Activated CD4-positive, alpha-beta T cell treated with anti-CD3 and anti-CD28 coated beads, Interleukin-2, amount 50 U/mL, for 16 hours (primary cell): ENCODE measurements around the gene FGL2.
"Not testable (repeated sequence)": the region's sequence is repeated elsewhere in the genome, so short reads cannot be mapped to it uniquely, and the experiment has no call there.

Experiments
- DNase-seq: peaks from one replicate; pipeline ENCODE4 v3.0.0-alpha.2; 2020

The FGL2 gene, protein sequence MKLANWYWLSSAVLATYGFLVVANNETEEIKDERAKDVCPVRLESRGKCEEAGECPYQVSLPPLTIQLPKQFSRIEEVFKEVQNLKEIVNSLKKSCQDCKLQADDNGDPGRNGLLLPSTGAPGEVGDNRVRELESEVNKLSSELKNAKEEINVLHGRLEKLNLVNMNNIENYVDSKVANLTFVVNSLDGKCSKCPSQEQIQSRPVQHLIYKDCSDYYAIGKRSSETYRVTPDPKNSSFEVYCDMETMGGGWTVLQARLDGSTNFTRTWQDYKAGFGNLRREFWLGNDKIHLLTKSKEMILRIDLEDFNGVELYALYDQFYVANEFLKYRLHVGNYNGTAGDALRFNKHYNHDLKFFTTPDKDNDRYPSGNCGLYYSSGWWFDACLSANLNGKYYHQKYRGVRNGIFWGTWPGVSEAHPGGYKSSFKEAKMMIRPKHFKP

DNA sequence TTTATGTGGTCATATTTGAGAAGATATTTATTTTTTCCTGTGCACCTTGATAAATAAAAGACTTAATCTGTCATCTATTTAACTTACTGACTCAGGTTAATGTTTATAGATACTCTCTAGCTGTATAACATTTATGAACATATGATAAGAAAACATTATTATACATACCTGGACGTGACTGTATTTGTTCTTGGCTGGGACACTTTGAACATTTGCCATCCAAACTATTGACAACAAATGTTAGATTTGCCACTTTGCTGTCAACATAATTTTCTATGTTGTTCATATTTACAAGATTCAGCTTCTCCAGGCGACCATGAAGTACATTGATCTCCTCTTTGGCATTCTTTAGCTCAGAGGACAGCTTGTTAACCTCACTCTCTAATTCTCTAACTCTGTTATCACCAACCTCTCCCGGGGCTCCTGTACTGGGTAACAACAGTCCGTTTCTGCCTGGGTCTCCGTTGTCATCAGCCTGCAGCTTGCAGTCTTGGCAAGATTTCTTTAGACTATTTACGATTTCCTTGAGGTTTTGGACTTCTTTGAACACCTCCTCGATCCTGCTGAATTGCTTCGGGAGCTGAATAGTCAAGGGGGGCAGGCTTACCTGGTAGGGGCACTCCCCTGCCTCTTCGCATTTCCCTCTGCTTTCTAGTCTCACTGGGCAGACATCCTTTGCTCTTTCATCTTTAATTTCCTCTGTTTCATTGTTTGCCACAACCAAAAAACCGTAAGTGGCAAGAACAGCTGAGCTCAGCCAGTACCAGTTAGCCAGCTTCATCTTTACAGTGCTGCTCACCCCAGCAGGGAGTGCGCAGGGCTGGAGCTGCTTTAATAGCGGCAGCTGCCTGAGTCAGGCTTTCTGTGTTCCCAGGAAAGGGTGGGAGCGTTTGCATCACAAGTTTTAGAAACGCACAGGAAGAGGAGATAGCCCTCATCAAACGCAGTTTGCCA is at the start of gene FGL2:
TSS of gene FGL2 (minus strand) at position 807 of the 954 bp plus-strand sequence. CDS start at position 781, 26 bp downstream.
- peak; percentile 40 for DNase-seq

- no peak for DNase-seq
Measured at GRCh38 chr7:77248154-77248553, 48.5 kb upstream of the FGL2 start.

DNA sequence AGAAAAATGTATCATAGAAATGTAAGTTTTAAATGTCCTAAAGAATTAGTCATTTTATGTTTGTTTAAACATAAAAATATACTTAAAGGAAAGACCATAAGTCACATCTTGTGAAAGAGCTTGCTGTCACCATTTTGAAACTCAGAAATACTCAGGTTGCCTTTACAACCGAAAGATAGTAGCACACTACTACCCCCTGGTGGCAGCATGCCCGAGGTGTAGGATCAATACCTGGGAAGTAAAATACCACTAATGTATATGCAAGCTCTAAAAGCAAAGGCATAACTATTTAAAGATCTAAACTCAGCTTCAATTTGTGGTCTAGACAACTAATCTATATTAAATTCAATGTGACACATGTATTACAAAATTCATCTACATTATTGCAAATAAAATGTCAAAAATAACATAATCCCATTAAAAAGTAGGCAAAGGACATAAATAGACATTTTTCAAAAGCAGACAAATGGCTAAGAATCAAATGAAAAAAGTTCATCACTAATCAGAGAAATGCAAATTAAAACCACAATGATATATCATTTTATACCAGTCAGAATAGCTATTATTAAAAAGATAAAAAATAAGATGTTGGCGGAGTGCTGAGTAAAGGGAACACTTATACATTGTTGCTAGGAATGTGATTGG is 47.7 kb upstream of the FGL2 start:
- DNase-seq = peak; percentile 91

GRCh38 chr7:77246026-77246640 is 46.5 kb upstream of the FGL2 start:
- DNase-seq = no peak

DNA sequence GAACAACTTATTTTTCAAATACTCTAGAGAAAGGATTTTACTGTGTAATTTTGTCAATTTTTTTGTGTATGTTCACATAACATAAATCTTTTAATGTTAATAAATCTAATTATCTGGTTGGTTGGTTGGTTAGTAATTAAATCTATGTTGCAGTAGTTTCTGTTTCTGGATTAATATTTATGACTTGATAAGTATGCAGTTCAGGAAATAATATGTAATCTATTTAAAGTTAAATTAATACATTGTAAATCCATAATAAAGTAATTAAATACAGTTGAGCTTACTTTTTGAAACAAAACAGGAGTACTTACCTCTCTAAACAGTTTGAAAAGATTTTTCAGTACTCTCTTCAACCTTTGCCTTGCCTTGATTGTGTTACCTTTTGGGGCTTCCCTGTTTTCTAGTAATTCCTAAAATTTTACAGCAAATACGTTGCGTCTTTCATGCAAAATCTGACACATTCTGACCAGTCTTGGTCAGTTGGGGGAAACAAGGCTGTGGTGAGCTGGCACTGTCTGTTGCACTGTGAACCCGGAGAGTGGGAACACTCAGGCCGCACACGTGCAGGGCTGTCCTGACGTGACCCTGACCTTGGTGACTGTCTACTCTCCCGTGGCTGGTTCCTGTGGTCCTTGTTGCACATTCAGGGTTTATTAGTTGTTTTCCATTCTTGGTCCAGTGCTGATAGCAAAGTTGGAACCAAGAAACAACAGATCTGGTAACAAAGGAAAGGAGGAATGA is 45.6 kb upstream of the FGL2 start:
- no peak for DNase-seq

DNA sequence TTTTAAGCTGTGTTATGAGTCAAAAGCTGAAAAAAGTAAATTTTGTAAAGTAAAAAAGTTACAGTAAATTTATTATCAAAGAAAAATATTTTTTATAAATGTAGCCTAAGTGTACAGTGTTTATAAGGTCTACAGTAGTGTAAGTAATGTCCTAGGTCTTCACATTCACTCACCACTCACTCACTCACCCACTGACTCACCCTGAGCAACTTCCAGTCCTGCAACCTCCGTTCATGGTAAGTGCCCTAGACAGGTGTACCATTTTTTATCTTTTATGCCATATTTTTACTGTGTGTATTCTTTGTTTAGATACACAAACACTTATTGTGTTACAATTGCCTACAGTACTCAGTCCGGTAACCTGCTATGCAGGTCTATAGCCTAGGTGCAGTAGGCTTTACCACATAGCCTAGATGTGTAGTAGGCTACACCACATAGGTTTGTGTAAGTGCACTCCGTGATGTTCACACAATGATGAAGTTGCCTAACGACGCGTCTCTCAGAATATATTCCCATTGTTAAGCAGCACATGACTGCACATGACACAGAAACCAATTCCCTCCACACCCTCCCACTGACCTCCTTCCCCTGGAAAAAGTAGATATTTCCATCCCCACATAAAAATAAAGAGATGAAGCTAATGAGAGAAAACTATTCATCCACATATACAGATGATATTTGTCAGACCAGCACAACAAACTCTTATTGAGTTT is 44.8 kb upstream of the FGL2 start:
- DNase-seq = no peak

GRCh38 chr7:77242554-77242953 is 42.9 kb upstream of the FGL2 start:
- no peak for DNase-seq

DNA sequence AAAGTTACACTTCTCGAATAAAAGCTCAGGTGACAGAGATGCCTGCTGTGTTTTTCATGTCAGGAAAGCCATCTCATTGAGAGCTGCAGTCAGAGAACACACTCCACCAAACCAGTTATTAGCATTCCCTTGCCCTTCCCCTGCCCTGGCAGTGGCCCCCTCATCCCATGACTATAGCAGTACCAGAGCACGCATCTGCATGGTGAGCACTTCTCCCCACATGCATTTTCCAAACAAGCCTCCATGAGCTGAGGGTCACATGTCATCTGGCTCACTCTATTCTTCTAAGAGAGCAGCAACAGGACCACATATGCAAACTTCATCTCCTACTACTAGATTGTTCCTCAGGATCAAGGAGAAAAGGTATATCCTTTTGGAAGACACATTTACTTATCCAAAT is 42.4 kb upstream of the FGL2 start:
- no peak for DNase-seq

DNA sequence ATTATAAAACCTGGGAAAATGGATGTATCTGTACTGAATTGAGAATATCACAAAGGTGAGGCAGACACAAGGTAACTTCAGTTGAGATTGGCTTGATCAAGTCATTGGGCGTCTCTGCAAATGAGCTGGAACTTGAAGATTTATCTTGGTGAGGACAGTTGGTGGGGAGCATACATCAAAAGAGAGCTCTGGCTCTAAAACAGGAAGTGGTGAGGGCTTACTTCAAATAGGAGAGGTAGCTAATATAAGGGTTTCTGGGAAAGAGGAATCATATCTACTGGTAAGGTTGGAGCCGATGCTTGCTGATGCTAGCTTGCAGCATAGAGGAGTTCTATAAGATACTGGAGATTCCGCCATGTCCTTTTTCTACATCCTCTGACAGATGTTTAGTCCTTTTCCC is 39.9 kb upstream of the FGL2 start:
- DNase-seq = no peak

DNA sequence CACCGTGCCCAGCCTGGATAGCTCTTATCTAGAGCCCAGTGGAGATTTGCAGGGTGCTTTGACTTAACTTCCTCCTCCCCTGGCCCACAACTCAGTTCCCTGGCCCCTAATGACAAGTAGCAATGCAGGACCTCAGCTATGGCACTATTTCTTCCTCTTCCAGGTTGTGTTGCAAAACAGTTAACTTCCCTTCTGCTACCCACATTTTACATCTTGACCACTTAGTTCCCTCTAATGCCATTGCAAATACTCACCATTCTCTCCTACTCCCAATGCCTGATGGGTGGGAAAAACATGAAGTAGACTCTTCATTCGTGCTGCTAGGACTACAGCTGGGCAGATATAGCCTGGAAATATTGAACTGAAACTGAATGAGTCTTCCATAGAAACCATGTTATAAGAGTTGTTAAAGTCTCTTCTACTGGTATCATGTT is 39.1 kb upstream of the FGL2 start:
- no peak for DNase-seq

- no peak for DNase-seq
Measured at GRCh38 chr7:77235276-77235675, 35.7 kb upstream of the FGL2 start.

DNA sequence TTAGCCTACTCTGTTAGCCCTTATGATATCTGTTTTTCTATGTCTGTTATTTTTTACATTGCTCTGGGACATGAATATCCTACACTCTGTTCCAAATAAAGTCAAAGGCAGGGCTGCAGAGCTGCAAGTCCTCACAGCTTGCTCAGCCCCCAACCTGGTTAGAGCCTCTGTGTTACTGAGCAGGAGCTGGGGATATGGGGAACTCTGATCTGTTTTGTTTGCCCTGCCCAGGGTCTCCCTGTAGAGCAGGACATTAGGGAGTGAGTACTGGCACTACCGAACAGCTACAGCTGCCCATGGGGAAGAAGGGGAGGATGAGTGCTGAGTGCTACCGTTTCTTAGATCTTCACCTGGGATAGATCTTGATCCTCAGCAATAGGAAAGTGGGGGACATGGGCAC is 32.8 kb upstream of the FGL2 start:
- DNase-seq = no peak

DNA sequence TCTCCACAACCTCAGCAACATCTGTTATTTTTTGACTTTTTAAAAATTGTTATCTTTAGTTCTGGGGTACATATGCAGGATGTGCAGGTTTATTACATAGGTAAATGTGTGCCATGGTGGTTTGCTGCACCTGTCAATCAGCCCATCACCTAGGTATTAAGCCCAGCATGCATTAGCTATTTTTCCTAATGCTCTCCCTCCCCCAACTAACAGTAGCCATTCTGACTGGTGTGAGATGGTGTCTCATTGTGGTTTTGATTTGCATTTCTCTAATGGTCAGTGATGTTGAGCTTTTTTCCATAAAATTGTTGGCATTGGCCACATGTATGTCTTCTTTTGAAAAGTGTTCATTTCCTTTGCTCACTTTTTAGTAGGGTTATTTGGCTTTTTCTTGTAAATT is 29.2 kb upstream of the FGL2 start:
- DNase-seq = not testable (repeated sequence)

DNA sequence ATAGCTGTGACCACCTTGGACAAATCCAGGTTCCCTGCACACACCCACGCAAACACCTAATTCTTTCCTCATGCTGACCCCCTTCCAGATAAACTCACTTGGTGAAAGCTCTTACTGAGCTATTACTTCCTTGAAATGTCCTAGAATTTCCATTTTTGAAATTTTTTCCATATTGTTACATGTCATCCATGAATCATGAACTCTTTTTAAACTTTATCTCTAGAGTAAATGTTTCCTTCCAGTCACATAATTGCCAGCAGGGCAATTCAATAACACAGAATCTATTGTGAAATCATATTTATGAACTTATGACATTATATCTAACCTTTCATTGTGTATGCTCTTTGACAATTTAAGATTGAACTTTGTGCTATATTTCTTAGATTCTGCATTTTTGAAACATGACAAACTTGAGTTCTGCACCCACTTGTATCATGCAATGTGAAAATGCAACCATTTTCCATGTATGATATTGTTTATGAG is 26.8 kb upstream of the FGL2 start:
- no peak for DNase-seq

- DNase-seq = no peak
Measured at GRCh38 chr7:77223261-77223660, 23.6 kb upstream of the FGL2 start.

- no peak for DNase-seq
Measured at GRCh38 chr7:77222819-77223218, 23.2 kb upstream of the FGL2 start.

DNA sequence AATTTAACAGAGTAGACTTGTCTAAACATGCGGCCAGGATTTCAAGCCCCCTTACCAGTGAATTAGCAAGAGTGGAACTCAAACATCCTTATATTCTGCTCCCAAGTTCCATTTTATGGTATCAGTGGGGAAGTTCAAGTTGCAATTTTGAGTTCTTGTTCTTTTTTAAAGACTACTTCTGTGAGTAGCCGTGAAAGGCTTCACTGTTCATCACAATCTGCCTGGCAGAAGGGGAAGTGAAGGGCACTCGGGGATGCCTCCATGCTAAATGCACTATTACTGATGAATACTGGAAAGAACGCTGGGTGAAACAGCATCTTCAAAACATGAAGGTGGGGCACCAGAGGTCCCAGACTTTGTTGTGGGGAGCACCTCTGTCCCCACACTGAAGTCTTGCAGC is 22.4 kb upstream of the FGL2 start:
- no peak for DNase-seq

GRCh38 chr7:77219701-77220331 is 20.2 kb upstream of the FGL2 start:
- DNase-seq = not testable (repeated sequence)

DNA sequence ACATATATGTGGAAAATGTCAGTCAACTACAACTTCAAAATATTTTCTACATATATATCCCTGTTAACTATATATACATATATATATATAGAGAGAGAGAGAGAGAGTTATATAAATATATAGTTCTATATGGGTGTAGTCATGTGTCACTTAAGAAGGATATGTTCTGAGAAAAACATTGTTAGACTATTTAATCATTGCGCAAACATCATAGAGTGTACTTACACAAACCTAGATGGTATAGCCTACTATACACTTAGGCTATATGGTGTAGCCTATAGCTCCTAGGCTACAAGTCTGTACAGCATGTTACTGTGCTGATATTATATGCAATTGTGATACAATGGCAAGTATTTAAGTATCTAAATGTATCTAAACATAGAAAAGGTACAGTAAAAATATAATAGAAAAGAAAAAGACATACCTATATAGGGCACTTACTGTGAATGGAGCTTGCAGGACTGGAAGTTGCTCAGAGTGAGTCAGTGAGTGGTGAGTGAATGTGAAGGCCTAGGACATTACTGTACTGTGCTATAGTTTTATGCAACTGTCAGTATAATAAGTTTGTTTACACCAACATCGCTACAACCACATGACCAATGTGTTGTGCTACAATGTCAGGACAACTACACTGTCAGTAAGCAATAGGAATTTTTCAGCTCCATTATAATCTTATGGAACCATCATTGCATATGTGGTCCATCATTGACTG is 18.0 kb upstream of the FGL2 start:
- DNase-seq = no peak
